Measurements from ENCODE around the gene AQP2. TPM values are rescaled to one million over a fixed set of nuclear protein-coding genes. Genes with fewer than 3 reads are reported as not detected.

AQP2 gene
- total RNA-seq, 5 donors from 2014 or later (not counting 1 experiment from before 2014, with no cell fraction given), result not detected

GRCh38 chr12:49923035-49923644, 27.4 kb upstream of the AQP2 start:
- Histone ChIP-seq H3K9me3 (no peaks in the 10 kb centered on the region), H3K4me1 (ENCODE audit: control insufficient read depth in 1 of 2, extremely low read depth in 1 of 2, insufficient read depth in 2 of 2, low read length in 2 of 2) (no peaks in the 10 kb centered on the region), H3K27me3 (replicated peaks in 1 of 2; ENCODE audit: control insufficient read depth in 2 of 2, extremely low read depth in 1 of 2, insufficient read depth in 2 of 2, low read length in 1 of 2) (peaks cover 0 to 9% of the 10 kb centered on the region in 2 experiments), H3K36me3 (ENCODE audit: control insufficient read depth in 2 of 2, extremely low read depth in 1 of 2, insufficient read depth in 1 of 2, low read length in 1 of 2) (no peaks in the 10 kb centered on the region), H3K27ac (ENCODE audit: low read length) (no peak overlapping the region), H3K4me3 (ENCODE audit: control insufficient read depth in 1 of 2, extremely low read depth in 1 of 2, low read length in 1 of 2) (no peak overlapping the region)
- ATAC-seq (replicated peaks in 1 of 4), result no peak
- no peak overlapping the region for H3K4me3 Mint-ChIP-seq
- POLR2A ChIA-PET, result no interaction called here
- H3K36me3 Mint-ChIP-seq, result no peaks in the 10 kb centered on the region
- CTCF ChIA-PET, result interaction anchor here in 1 of 2 donors (0.6 kb wide), 1 partner anchor 156 kb away, joined by 5 read pairs; no protein-coding TSS in a partner anchor
- no peak for DNase-seq
- H3K27ac Mint-ChIP-seq, result no peak overlapping the region
- WGBS (ENCODE audit: insufficient coverage), result 92% methylated on average over 1 of the region's 7 CpGs
- H3K27me3 Mint-ChIP-seq, result no peaks in the 10 kb centered on the region
- no peaks in the 10 kb centered on the region for H3K4me1 Mint-ChIP-seq
- no peaks in the 10 kb centered on the region for H3K9me3 Mint-ChIP-seq

GRCh38 chr12:49923880-49924556, 26.5 kb upstream of the AQP2 start:
- POLR2A ChIA-PET, result no interaction called here
- Mint-ChIP-seq H3K4me3 (no peak overlapping the region), H3K36me3 (no peaks in the 10 kb centered on the region), H3K27me3 (no peaks in the 10 kb centered on the region), H3K9me3 (no peaks in the 10 kb centered on the region), H3K4me1 (no peaks in the 10 kb centered on the region), H3K27ac (no peak overlapping the region)
- WGBS (ENCODE audit: insufficient coverage), result 89% methylated on average over 4 of the region's 15 CpGs
- Histone ChIP-seq H3K27me3 (replicated peaks in 1 of 2; ENCODE audit: control insufficient read depth in 2 of 2, extremely low read depth in 1 of 2, insufficient read depth in 2 of 2, low read length in 1 of 2) (peaks cover 0 to 5% of the 10 kb centered on the region in 2 experiments), H3K9me3 (no peaks in the 10 kb centered on the region), H3K4me1 (ENCODE audit: control insufficient read depth in 1 of 2, extremely low read depth in 1 of 2, insufficient read depth in 2 of 2, low read length in 2 of 2) (no peaks in the 10 kb centered on the region), H3K36me3 (ENCODE audit: control insufficient read depth in 2 of 2, extremely low read depth in 1 of 2, insufficient read depth in 1 of 2, low read length in 1 of 2) (no peaks in the 10 kb centered on the region), H3K4me3 (ENCODE audit: control insufficient read depth in 1 of 2, extremely low read depth in 1 of 2, low read length in 1 of 2) (no peak overlapping the region), H3K27ac (ENCODE audit: low read length) (no peak overlapping the region)
- ATAC-seq (replicated peaks in 1 of 4), result no peak
- CTCF ChIA-PET, result no interaction called here
- no peak for DNase-seq

GRCh38 chr12:49924628-49925246, 25.8 kb upstream of the AQP2 start:
- POLR2A ChIA-PET, result no interaction called here
- Histone ChIP-seq H3K36me3 (ENCODE audit: control insufficient read depth in 2 of 2, extremely low read depth in 1 of 2, insufficient read depth in 1 of 2, low read length in 1 of 2) (no peaks in the 10 kb centered on the region), H3K9me3 (no peaks in the 10 kb centered on the region), H3K4me3 (ENCODE audit: control insufficient read depth in 1 of 2, extremely low read depth in 1 of 2, low read length in 1 of 2) (no peak overlapping the region), H3K27me3 (replicated peaks in 1 of 2; ENCODE audit: control insufficient read depth in 2 of 2, extremely low read depth in 1 of 2, insufficient read depth in 2 of 2, low read length in 1 of 2) (peaks cover 0 to 9% of the 10 kb centered on the region in 2 experiments), H3K4me1 (ENCODE audit: control insufficient read depth in 1 of 2, extremely low read depth in 1 of 2, insufficient read depth in 2 of 2, low read length in 2 of 2) (no peaks in the 10 kb centered on the region), H3K27ac (ENCODE audit: low read length) (no peak overlapping the region)
- Mint-ChIP-seq H3K27ac (no peak overlapping the region), H3K27me3 (no peaks in the 10 kb centered on the region), H3K9me3 (no peaks in the 10 kb centered on the region), H3K4me1 (no peaks in the 10 kb centered on the region), H3K4me3 (no peak overlapping the region), H3K36me3 (no peaks in the 10 kb centered on the region)
- ATAC-seq (replicated peaks in 1 of 4) (no peak), DNase-seq (no peak)
- CTCF ChIA-PET, result no interaction called here
- 88% methylated on average over 7 of the region's 7 CpGs for WGBS (ENCODE audit: insufficient coverage)

- CTCF ChIA-PET, result no interaction called here
- no peak overlapping the region for H3K4me3 ChIP-seq (ENCODE audit: control insufficient read depth in 1 of 2, extremely low read depth in 1 of 2, low read length in 1 of 2)
- no peaks in the 10 kb centered on the region for H3K36me3 ChIP-seq (ENCODE audit: control insufficient read depth in 2 of 2, extremely low read depth in 1 of 2, insufficient read depth in 1 of 2, low read length in 1 of 2)
- ATAC-seq (replicated peaks in 1 of 4) (no peak), DNase-seq (no peak)
- H3K36me3 Mint-ChIP-seq, result no peaks in the 10 kb centered on the region
- H3K4me1 ChIP-seq (ENCODE audit: control insufficient read depth in 1 of 2, extremely low read depth in 1 of 2, insufficient read depth in 2 of 2, low read length in 2 of 2), result no peaks in the 10 kb centered on the region
- H3K9me3 Mint-ChIP-seq, result no peaks in the 10 kb centered on the region
- POLR2A ChIA-PET, result no interaction called here
- H3K27me3 Mint-ChIP-seq, result no peaks in the 10 kb centered on the region
- H3K9me3 ChIP-seq, result no peaks in the 10 kb centered on the region
- no peaks in the 10 kb centered on the region for H3K4me1 Mint-ChIP-seq
- WGBS (ENCODE audit: insufficient coverage), result 100% methylated on average over 3 of the region's 11 CpGs
- no peak overlapping the region for H3K27ac Mint-ChIP-seq
- H3K27ac ChIP-seq (ENCODE audit: low read length), result no peak overlapping the region
- H3K27me3 ChIP-seq (replicated peaks in 1 of 2; ENCODE audit: control insufficient read depth in 2 of 2, extremely low read depth in 1 of 2, insufficient read depth in 2 of 2, low read length in 1 of 2), result peaks cover 0 to 10% of the 10 kb centered on the region in 2 experiments
- no peak overlapping the region for H3K4me3 Mint-ChIP-seq
These were observed 24.9 kb upstream of the AQP2 start for GRCh38 chr12:49925433-49926204.

GRCh38 chr12:49928471-49928870, 22.1 kb upstream of the AQP2 start:
- H3K36me3 Mint-ChIP-seq, result no peaks in the 10 kb centered on the region

GRCh38 chr12:49929581-49929980, 21.0 kb upstream of the AQP2 start:
- Histone ChIP-seq H3K27me3 (replicated peaks in 1 of 2; ENCODE audit: control insufficient read depth in 2 of 2, extremely low read depth in 1 of 2, insufficient read depth in 2 of 2, low read length in 1 of 2) (peaks cover 3 to 5% of the 10 kb centered on the region in 2 experiments), H3K4me3 (ENCODE audit: control insufficient read depth in 1 of 2, extremely low read depth in 1 of 2, low read length in 1 of 2) (no peak overlapping the region), H3K36me3 (ENCODE audit: control insufficient read depth in 2 of 2, extremely low read depth in 1 of 2, insufficient read depth in 1 of 2, low read length in 1 of 2) (no peaks in the 10 kb centered on the region), H3K27ac (ENCODE audit: low read length) (no peak overlapping the region), H3K9me3 (no peaks in the 10 kb centered on the region), H3K4me1 (ENCODE audit: control insufficient read depth in 1 of 2, extremely low read depth in 1 of 2, insufficient read depth in 2 of 2, low read length in 2 of 2) (no peaks in the 10 kb centered on the region)
- no peak overlapping the region for H3K4me3 Mint-ChIP-seq
- H3K36me3 Mint-ChIP-seq, result no peaks in the 10 kb centered on the region
- no peaks in the 10 kb centered on the region for H3K9me3 Mint-ChIP-seq
- DNase-seq (no peak), ATAC-seq (replicated peaks in 1 of 4) (no peak)
- POLR2A ChIA-PET, result no interaction called here
- CTCF ChIA-PET, result no interaction called here
- 87% methylated on average over 3 of the region's 7 CpGs for WGBS (ENCODE audit: insufficient coverage)
- H3K4me1 Mint-ChIP-seq, result no peaks in the 10 kb centered on the region
- peaks cover 2% of the 10 kb centered on the region in 2 donors for H3K27me3 Mint-ChIP-seq
- no peak overlapping the region for H3K27ac Mint-ChIP-seq

More at GRCh38 chr12:49928471-49928870, 22.1 kb upstream of the AQP2 start:
- Mint-ChIP-seq H3K9me3 (no peaks in the 10 kb centered on the region), H3K4me3 (no peak overlapping the region), H3K4me1 (no peaks in the 10 kb centered on the region), H3K27ac (no peak overlapping the region), H3K27me3 (no peaks in the 10 kb centered on the region)
- CTCF ChIA-PET, result no interaction called here
- DNase-seq, result no peak
- POLR2A ChIA-PET, result no interaction called here
- Histone ChIP-seq H3K27ac (ENCODE audit: low read length) (no peak overlapping the region), H3K9me3 (no peaks in the 10 kb centered on the region), H3K4me3 (ENCODE audit: control insufficient read depth in 1 of 2, extremely low read depth in 1 of 2, low read length in 1 of 2) (no peak overlapping the region), H3K36me3 (ENCODE audit: control insufficient read depth in 2 of 2, extremely low read depth in 1 of 2, insufficient read depth in 1 of 2, low read length in 1 of 2) (no peaks in the 10 kb centered on the region), H3K27me3 (replicated peaks in 1 of 2; ENCODE audit: control insufficient read depth in 2 of 2, extremely low read depth in 1 of 2, insufficient read depth in 2 of 2, low read length in 1 of 2) (peaks cover 3 to 5% of the 10 kb centered on the region in 2 experiments), H3K4me1 (ENCODE audit: control insufficient read depth in 1 of 2, extremely low read depth in 1 of 2, insufficient read depth in 2 of 2, low read length in 2 of 2) (no peaks in the 10 kb centered on the region)
- 80% methylated on average over 4 of the region's 6 CpGs for WGBS (ENCODE audit: insufficient coverage)
- ATAC-seq (replicated peaks in 1 of 4), result no peak

Data from T-cell (primary cell).